C4-2B (cell line): ENCODE data around the gene ABHD16B.
A peak's percentile ranks its signal among the peaks of the same experiment; 100 is the strongest.
"Not testable (repeated sequence)": the region's sequence is repeated elsewhere in the genome, so short reads cannot be mapped to it uniquely, and the experiment has no call there.

Experiments
- H3K27ac ChIP-seq: fragments of 450-650 bp; 2 replicates; pipeline ENCODE4 v1.5.1; 2017
- ZFX ChIP-seq: fragments of 450-650 bp; IDR thresholded peaks from 2 replicates; pipeline ENCODE4 v1.6.1; 2017
- TF ChIP-seq, protein P1 (sequence below): fragments of 450-650 bp; conservative IDR thresholded peaks from 2 replicates; pipeline ENCODE4 v1.5.1; 2017; ENCODE audit warnings: mild to moderate bottlenecking

Gene ABHD16B

GRCh38 chr20:63878899-63879663, 17.8 kb downstream of the ABHD16B start:
- no peak overlapping the region for H3K27ac ChIP-seq

GRCh38 chr20:63880901-63881300, 19.6 kb downstream of the ABHD16B start:
- not testable (repeated sequence) for H3K27ac ChIP-seq

More at GRCh38 chr20:63878899-63879663, 17.8 kb downstream of the ABHD16B start:
- no peak for TF ChIP-seq ZFX
- TF ChIP-seq, protein P1, sequence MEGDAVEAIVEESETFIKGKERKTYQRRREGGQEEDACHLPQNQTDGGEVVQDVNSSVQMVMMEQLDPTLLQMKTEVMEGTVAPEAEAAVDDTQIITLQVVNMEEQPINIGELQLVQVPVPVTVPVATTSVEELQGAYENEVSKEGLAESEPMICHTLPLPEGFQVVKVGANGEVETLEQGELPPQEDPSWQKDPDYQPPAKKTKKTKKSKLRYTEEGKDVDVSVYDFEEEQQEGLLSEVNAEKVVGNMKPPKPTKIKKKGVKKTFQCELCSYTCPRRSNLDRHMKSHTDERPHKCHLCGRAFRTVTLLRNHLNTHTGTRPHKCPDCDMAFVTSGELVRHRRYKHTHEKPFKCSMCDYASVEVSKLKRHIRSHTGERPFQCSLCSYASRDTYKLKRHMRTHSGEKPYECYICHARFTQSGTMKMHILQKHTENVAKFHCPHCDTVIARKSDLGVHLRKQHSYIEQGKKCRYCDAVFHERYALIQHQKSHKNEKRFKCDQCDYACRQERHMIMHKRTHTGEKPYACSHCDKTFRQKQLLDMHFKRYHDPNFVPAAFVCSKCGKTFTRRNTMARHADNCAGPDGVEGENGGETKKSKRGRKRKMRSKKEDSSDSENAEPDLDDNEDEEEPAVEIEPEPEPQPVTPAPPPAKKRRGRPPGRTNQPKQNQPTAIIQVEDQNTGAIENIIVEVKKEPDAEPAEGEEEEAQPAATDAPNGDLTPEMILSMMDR = no peak

- H3K27ac ChIP-seq = no peak overlapping the region
- TF ChIP-seq, protein P1 = no peak
- no peak for TF ChIP-seq ZFX
Observed at GRCh38 chr20:63881451-63882226, 20.3 kb downstream of the ABHD16B start.

DNA sequence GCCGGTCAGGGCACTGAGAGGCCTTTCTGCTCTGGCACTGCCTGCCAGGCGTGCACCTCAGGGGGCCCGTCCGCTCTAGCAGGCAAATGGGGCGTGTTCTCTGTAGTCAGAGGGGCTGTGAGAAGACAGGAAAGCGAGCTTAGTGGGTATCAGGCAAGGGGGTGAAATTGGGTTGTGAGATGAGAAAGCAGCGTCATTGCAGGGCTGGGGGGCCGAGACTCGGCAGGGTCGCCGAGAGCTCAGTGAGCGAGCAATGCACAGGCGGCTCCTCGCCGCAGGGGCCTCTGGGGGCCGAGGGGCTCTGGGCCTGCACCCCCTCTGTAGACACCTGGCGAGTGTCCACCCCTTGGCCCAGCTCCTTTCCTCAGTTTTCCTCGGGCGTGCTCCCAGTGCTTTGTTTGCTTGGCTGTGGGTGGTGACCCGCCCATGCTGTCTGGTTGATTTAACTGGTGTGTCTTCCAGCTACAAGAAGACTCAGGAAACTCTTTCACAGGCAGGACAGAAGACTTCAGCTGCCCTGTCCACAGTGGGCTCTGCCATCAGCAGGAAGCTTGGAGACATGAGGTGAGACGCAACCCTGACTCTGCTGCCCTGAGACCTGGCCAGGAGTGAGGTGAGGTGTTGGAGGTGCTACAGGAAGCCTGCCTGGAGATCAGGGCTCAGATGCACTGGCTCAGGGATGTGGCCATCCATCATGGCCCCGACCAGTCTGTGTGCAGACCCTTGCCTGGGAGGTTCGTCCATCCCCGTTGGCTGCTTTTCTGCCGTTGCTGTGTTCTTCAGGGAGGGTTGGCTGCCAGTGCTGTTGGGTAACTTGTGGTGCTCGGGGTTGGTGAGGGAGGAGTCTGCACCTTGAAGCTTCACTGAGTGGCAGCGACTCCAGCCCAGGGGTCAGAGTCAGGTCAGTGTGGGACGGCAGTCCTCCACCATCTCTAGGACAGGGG, 21.2 kb downstream of the ABHD16B start:
- H3K27ac ChIP-seq = no peak overlapping the region
- TF ChIP-seq, protein P1 = no peak
- no peak for TF ChIP-seq ZFX

GRCh38 chr20:63883201-63883593, 21.9 kb downstream of the ABHD16B start:
- H3K27ac ChIP-seq = peak overlapping the region; percentile 47; the same call in 1 of the 2 replicates
- TF ChIP-seq, protein P1 = no peak
- TF ChIP-seq ZFX = no peak

- TF ChIP-seq, protein P1 = no peak
- no peak for TF ChIP-seq ZFX
- H3K27ac ChIP-seq = peak overlapping the region; percentile 47
Observed at GRCh38 chr20:63884506-63885263, 23.4 kb downstream of the ABHD16B start.
